SKM-1 (cell line): ENCODE results near the gene ARPC2.
"Not testable (repeated sequence)": the region's sequence is repeated elsewhere in the genome, so short reads cannot be mapped to it uniquely, and the experiment has no call there.

Experiments used
- DNase-seq: peaks from one replicate; lab custom pipeline; 2025; ENCODE audit not compliant: unreplicated experiment; lab: John Stamatoyannopoulos, UW

Gene ARPC2

GRCh38 chr2:218216674-218217359, at the start of gene ARPC2:
Gene ARPC2 (plus strand): TSS chr2:218217189. CDS start chr2:218217471, 282 bp downstream.
- peak; percentile 89 for DNase-seq

DNA sequence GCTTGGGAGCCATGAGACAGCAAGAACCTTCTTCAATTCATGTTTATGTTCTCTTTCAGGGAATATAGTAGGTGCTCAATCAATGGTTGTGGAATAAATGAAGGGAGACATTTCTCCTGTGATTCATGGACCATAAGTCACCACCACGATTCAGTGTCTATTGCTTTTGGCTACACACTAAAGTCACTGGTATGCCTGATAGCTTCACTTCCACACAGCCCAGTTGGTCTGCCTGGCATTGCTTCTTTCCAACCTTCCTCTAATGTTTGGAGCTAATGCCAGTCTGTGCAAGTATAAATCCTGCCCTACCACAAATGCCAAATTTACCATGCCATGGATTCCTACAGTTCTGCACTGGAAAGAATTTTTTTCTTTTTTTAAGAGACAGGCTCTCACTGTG, 49.0 kb upstream of the ARPC2 start:
- DNase-seq: no peak

DNA sequence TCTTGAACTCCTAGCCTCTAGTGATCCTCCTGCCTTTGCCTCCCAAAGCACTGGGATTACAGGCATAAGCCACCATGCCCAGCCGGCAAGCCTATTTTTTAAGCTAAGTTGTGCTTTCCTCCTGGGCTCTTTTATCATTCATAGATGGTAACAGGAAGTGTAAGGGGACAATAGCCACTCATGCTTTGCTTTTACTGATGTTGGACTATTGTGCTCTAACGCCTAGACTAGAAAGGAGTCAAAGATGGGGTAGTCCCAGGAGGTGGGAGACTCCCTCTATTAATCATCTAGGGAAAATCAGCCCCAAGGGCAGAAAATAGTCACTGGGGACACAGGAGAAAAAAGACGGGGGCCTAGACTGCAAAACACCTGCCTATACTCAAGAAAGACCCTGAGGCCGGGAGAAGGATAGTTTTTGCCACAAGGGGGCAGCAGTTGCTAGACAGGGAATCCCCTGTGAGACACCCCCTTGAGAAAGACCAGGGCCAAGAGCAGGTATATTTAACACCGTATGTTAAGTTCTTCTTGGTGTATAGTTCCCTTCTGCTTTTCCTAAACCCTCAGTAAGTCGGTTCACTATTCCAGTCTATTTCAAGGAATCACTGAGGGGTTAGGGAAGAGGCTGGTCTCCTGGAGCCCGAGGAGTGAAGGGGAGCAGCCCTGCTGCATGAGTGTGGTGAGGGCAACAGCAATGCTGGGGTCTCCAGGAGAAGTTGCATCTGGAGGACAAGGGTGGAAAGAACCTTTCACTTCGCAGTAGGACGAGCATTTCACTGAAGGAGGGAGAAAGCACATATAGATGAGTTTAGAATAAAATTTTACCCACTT, 48.1 kb upstream of the ARPC2 start:
- DNase-seq: peak; percentile 30

DNA sequence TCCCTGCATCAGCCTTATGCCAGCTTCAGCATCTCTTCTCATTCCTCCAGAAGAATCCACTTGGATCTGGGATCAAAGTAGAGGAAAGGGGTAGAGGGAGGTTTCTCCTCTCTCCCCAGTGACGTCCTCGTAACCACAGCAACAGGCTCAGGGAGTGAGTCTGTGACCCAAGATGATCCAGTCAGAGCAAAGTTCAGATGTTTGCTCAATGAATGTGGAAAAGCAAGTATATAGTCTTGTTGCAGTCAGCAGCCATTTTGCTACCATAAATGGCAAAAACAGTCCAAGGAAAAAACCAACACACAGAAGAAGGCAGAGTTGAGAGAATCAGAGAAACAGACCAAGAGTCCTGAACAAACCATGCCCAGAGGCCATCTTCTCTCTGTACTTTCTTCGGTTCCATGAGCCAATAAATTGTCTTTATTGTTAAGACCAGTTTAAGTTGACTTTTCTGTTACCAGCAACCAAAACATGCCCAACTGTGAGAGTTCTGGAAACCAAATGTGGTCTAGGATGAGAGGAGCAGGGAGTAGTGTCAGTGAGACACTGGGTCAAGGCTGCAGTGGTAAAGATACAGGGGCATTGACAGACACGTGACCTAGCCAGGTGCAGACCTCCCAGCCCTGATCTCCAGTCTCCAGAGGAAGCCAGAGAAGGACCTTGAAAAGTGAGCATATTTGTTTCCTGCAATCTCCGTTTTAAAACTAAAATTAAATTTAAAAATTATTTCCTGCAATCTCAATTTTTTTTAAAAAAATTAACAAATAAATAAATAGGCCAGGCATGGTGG, 47.0 kb upstream of the ARPC2 start:
- DNase-seq: no peak

GRCh38 chr2:218171744-218172143, 45.2 kb upstream of the ARPC2 start:
- DNase-seq: not testable (repeated sequence)

DNA sequence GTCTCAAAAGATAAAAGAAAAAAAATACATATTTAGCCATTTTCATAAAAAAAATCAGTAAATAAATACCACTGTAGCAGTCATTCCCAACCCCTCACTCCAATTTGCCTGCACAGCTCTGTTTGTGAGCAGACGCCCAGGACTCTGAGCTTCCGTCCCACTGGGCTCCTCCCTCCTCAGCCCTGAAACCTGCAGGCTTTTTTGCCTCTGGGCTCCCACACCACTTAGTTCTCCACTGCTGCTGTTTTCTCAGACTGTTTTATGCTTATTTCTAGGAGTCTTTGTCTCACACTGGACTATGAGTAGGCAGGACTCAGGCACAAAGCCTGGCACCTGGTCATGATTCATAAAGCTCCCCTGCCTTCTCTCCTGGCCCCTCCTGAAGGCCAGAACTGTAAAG, 44.1 kb upstream of the ARPC2 start:
- no peak for DNase-seq

- DNase-seq: no peak
These were observed 37.2 kb upstream of the ARPC2 start for GRCh38 chr2:218179782-218180181.

- no peak for DNase-seq
These were observed 36.4 kb upstream of the ARPC2 start for GRCh38 chr2:218180467-218181114.

- DNase-seq: no peak
These were observed 32.7 kb upstream of the ARPC2 start for GRCh38 chr2:218184331-218184730.

DNA sequence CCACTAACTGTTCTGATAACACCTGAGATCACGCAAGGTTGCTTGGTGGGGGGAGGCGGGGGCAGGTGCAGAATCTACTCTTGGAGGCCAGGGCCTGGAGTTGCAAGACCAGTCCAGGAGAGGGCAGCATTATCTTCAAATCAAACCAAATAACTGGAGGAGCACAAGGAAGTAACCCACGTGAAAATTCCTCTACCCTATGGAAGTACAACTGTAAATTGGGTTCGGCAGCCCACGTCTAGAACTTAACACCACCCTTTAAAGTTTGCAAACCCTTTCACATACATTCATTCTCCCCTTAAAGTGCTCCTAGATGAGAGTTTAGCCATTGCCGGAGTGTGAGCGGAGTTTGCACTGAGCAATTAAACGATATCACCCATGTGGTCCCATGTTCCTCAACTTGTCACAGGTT, 30.6 kb upstream of the ARPC2 start:
- DNase-seq: peak; percentile 82

GRCh38 chr2:218186876-218187275, 30.1 kb upstream of the ARPC2 start:
- no peak for DNase-seq

- DNase-seq: no peak
These were observed 29.5 kb upstream of the ARPC2 start for GRCh38 chr2:218187296-218188015.

- DNase-seq: no peak
These were observed 28.5 kb upstream of the ARPC2 start for GRCh38 chr2:218188528-218188927.

GRCh38 chr2:218192902-218193430, 24.0 kb upstream of the ARPC2 start:
- no peak for DNase-seq

DNA sequence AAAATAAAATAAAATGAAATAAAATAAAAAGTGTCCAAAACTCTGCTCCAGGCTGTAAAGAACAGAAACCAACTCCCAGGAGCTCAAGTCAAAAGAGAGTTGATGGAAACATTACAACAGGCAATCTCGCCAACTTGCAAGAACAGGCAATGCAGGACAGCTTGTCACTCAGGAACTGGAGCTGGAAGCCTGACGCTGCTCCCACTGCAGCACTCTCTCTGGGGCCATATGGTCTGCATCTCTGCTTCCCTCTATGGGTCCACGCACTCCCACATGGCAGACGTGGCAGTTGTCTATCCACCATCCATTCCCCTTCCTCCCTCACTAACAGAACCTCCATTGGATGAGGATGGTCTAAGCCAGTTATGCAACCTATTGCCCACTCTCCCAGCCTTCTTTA, 23.3 kb upstream of the ARPC2 start:
- DNase-seq: no peak

DNA sequence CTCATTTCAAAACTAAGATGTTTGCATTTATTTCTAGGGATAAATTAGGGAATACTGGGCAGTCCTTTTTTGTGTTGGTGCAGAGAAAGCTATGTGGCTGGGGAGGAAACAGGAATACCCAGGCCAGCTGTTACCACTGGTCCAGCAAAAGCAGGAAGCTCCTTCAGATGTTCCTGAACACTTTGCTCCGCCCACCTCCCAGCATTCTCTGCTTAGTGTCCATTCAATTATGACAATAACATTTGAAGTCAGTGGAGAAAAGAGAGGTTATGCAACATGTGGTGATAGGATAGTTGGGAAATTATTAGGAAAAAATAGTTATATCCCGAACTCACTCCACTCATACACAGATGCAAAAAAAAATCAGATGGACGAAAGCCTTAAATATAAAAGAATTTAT, 22.1 kb upstream of the ARPC2 start:
- DNase-seq: no peak

DNA sequence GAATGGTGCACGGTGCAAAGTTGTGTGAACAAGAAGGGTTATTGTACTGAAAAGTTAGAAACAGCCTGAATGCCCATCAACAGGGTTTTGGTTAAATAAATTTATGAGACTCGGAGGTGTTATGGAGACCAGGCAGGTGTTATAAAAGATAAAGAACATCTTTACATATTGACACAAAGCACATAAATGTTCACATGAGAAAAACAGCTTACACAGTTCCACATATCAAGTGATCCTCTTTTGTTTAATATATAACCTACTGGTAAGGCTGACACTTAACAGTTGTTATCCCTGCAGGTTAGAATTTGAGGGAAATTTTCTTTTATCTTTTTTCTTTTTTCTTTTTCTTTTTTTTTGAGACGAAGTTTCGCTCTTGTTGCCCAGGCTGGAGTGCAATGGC, 20.0 kb upstream of the ARPC2 start:
- DNase-seq: no peak

- no peak for DNase-seq
These were observed 14.7 kb upstream of the ARPC2 start for GRCh38 chr2:218202266-218202665.

- DNase-seq: no peak
These were observed 7.9 kb upstream of the ARPC2 start for GRCh38 chr2:218209078-218209477.

DNA sequence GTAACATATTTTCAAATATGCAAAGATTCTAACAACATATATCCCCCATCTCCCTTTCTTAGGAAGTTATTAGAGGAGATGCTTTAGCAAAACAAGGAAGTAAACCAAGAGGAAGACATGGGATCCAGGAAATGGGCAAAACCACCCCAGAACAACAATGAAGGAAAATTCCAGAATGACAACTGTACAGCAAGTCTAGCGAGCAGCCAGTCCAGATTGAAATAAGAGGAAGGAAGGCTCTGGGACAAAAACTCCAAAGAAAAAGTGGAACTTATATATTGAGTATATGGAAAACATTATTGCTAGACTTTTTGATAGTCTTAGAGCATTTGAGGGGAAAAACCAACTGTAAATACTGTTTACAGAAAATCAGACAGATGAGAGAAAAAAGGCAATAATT, 2.9 kb upstream of the ARPC2 start:
- DNase-seq: no peak
